A549 (cell line): ENCODE results near the gene SLCO6A1.

Experiments used
- CBX8 ChIP-seq: fragments of 200-600 bp; sonication (generic); IDR thresholded peaks from 2 replicates; pipeline ENCODE4 v1.6.1; 2016
- CHD4 ChIP-seq: fragments of 200-600 bp; sonication (generic); IDR thresholded peaks from 2 replicates; pipeline ENCODE4 v1.6.1; 2016; ENCODE audit warnings: antibody characterized with exemption, mild to moderate bottlenecking, borderline replicate concordance
- CTCF ChIP-seq: fragments of >200 bp; sonication (Bioruptor Twin); formaldehyde crosslinking; IDR thresholded peaks from 3 replicates; pipeline ENCODE4 v1.5.1; 2016
- ELK1 ChIP-seq: fragments of 150-350 bp; IDR thresholded peaks from 2 replicates; pipeline ENCODE4 v1.6.1; 2014; ENCODE audit warnings: low read depth, mild to moderate bottlenecking, low read length
- EP300 ChIP-seq, 2 experiments: fragments of >200 bp; sonication (Bioruptor Twin); formaldehyde crosslinking; IDR thresholded peaks; 2 replicates in 1 of 2; 3 replicates in 1 of 2; pipeline ENCODE4 v1.6.1; 2016 to 2017
- HDAC2 ChIP-seq: fragments of 200-600 bp; sonication (generic); IDR thresholded peaks from 2 replicates; pipeline ENCODE4 v1.6.1; 2016
- JUNB ChIP-seq: fragments of >200 bp; sonication (Bioruptor Twin); formaldehyde crosslinking; IDR thresholded peaks from 2 replicates; pipeline ENCODE4 v1.6.1; 2016
- MAFK ChIP-seq: fragments of 450-650 bp; IDR thresholded peaks from 2 replicates; pipeline ENCODE4 v1.6.1; 2014; ENCODE audit not compliant: partially characterized antibody
- PHF8 ChIP-seq: fragments of 200-600 bp; sonication (generic); IDR thresholded peaks from 2 replicates; pipeline ENCODE4 v1.6.1; 2016; ENCODE audit warnings: low read depth, mild to moderate bottlenecking, antibody characterized with exemption, moderate library complexity, borderline replicate concordance
- POLR2A ChIP-seq: IDR thresholded peaks from 2 replicates; pipeline ENCODE4 v1.6.1; 2012; ENCODE audit warnings: mild to moderate bottlenecking, low read length
- SMC3 ChIP-seq: fragments of >200 bp; sonication (Bioruptor Twin); formaldehyde crosslinking; IDR thresholded peaks from 3 replicates; pipeline ENCODE4 v1.6.1; 2018; ENCODE audit warnings: inconsistent platforms
- TF ChIP-seq, protein P1 (sequence below): IDR thresholded peaks from 2 replicates; pipeline ENCODE4 v1.6.1; 2012

DNA sequence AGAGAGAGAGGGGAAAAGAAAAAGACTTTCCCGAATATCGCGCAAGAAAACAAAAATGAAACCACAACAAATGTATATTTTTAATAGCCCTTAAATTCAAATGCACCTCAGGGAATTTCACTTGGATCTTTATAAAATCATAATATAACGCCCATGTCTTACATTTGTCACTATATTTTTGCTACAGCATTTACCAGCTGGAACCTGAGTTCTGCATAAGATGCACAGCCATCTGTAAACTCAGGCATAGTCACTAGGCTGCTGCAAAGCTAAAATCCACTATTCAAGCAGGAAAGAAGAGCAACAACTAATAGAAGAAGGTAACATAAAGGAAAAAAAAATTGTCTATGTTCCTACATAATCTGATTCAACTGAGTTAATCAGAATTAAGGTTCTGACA lies 30.6 kb upstream of the SLCO6A1 start:
- TF ChIP-seq CTCF: no peak
- TF ChIP-seq, protein P1, sequence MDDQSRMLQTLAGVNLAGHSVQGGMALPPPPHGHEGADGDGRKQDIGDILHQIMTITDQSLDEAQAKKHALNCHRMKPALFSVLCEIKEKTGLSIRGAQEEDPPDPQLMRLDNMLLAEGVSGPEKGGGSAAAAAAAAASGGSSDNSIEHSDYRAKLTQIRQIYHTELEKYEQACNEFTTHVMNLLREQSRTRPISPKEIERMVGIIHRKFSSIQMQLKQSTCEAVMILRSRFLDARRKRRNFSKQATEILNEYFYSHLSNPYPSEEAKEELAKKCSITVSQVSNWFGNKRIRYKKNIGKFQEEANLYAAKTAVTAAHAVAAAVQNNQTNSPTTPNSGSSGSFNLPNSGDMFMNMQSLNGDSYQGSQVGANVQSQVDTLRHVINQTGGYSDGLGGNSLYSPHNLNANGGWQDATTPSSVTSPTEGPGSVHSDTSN: no peak
- TF ChIP-seq SMC3: no peak
- no peak for TF ChIP-seq PHF8
- TF ChIP-seq HDAC2: no peak
- no peak for TF ChIP-seq ELK1
- TF ChIP-seq POLR2A: no peak
- no peak for TF ChIP-seq CBX8
- no peak for TF ChIP-seq EP300 (IDR thresholded peaks at IDR 0.05)
- TF ChIP-seq JUNB: no peak
- no peak for TF ChIP-seq MAFK
- no peak for TF ChIP-seq CHD4
